Body of pancreas (tissue), 4 donors: Measurements from ENCODE around the gene ARAP2. TPM values are rescaled to one million over a fixed set of nuclear protein-coding genes. Genes with fewer than 3 reads are reported as not detected.
A peak's percentile ranks its signal among the peaks of the same experiment; 100 is the strongest.

ENCODE experiments used
- ATAC-seq: fragments of 150-250 bp; one replicate; pipeline ENCODE4 v1.9.1; 2016
- DNase-seq, 4 donors: peaks; one replicate each; pipeline ENCODE4 v3.0.0-alpha.2; 2019
- H3K27ac ChIP-seq, 4 donors: fragments of 200-600 bp; sonication (generic); 1 replicate in 3 of 4; 2 replicates in 1 of 4; pipeline versions ENCODE4 v1.5.1 to v1.6.1; 2016 to 2019; ENCODE audit warnings: mild to moderate bottlenecking in 1 of 4, mixed read lengths in 1 of 4, moderate library complexity in 1 of 4
- H3K27me3 ChIP-seq, 2 donors: fragments of 200-600 bp; sonication (generic); one replicate each; pipeline ENCODE4 v1.6.0; 2016; ENCODE audit warnings: mild to moderate bottlenecking in 1 of 2
- H3K36me3 ChIP-seq, 2 donors: fragments of 200-600 bp; sonication (generic); replicated peaks in 1 of 2; 2 replicates each; pipeline ENCODE4 v1.5.1; 2016; ENCODE audit warnings: low read depth in 2 of 2; ENCODE audit not compliant: insufficient read depth in 1 of 2
- H3K4me1 ChIP-seq: fragments of 200-600 bp; sonication (generic); one replicate; pipeline ENCODE4 v1.6.0; 2016
- H3K4me3 ChIP-seq, 2 donors: fragments of 200-600 bp; sonication (generic); 1 replicate in 1 of 2; 2 replicates in 1 of 2; pipeline ENCODE4 v1.5.1; 2016 to 2019
- H3K9me3 ChIP-seq, 3 donors: fragments of 200-600 bp; sonication (generic); 1 replicate in 2 of 3; 2 replicates in 1 of 3; pipeline ENCODE4 v1.5.1; 2016
- CTCF ChIP-seq, 7 experiments: fragments of 450-650 bp in 4 of 7; fragments of 200-600 bp in 3 of 7; sonication (generic) in 3 of 7; IDR thresholded peaks; one replicate each; pipeline ENCODE4 v1.5.1; 2016 to 2019; ENCODE audit warnings: antibody characterized with exemption in 7 of 7
- POLR2A ChIP-seq, 3 donors: fragments of 450-650 bp; IDR thresholded peaks; one replicate each; pipeline ENCODE4 v1.6.1; 2016; ENCODE audit warnings: antibody characterized with exemption in 3 of 3, mild to moderate bottlenecking in 2 of 3
- WGBS, 2 donors: methylation state at CpG; one replicate each; pipeline ENCODE4 v1.1.5; 2017; 5-methylcytosine and 5-hydroxymethylcytosine counted together
- intact Hi-C: fragments of 100-400 bp; cut with DNase I; formaldehyde crosslinking; loops from one replicate; pipeline ENCODE4 v1.15.1; 2023
- total RNA-seq, 2 donors: library from RNA; depleted of rRNA; stranded (reverse); fragments of >200 nt; gene quantifications; one replicate each; pipeline ENCODE4 v1.1.0, GENCODE V29; 2016

The ARAP2 gene
- total RNA-seq, 2 donors from 2014 or later, result 12.5 to 14.3 TPM

GRCh38 chr4:36208893-36209473 is 35.3 kb downstream of the ARAP2 start:
- intact Hi-C loops, result no loop called here
- peaks cover 26% of the 10 kb centered on the region for H3K4me1 ChIP-seq
- no peak for TF ChIP-seq CTCF (IDR thresholded peaks at IDR 0.05)
- no peak for TF ChIP-seq POLR2A (IDR thresholded peaks at IDR 0.05)
- H3K9me3 ChIP-seq, result no peaks in the 10 kb centered on the region
- 85 to 90% methylated on average over 4 of the region's 4 CpGs for WGBS, 2 donors
- H3K4me3 ChIP-seq, result no peak overlapping the region
- no peak overlapping the region for H3K27ac ChIP-seq
- peaks cover 0 to 5% of the 10 kb centered on the region in 2 donors for H3K36me3 ChIP-seq
- DNase-seq (no peak), ATAC-seq (no peak)
- no peaks in the 10 kb centered on the region for H3K27me3 ChIP-seq

- TF ChIP-seq POLR2A (IDR thresholded peaks at IDR 0.05), result no peak
- no peak for TF ChIP-seq CTCF (IDR thresholded peaks at IDR 0.05)
- intact Hi-C loops, result no loop called here
- ATAC-seq (no peak), DNase-seq (no peak)
- H3K27me3 ChIP-seq, result no peaks in the 10 kb centered on the region
- H3K4me3 ChIP-seq, result no peak overlapping the region
- peaks cover 0 to 5% of the 10 kb centered on the region in 2 donors for H3K36me3 ChIP-seq
- H3K4me1 ChIP-seq, result peaks cover 26% of the 10 kb centered on the region
- no peaks in the 10 kb centered on the region for H3K9me3 ChIP-seq
- peak overlapping the region in 1 of 4 donors; percentile 26 for H3K27ac ChIP-seq
- WGBS, 2 donors, result 58 to 70% methylated on average over 9 of the region's 9 CpGs
These were observed 36.3 kb downstream of the ARAP2 start for GRCh38 chr4:36207831-36208520.

- DNase-seq (no peak), ATAC-seq (no peak)
- intact Hi-C loops, result no loop called here
- Histone ChIP-seq H3K27ac (no peak overlapping the region), H3K27me3 (no peaks in the 10 kb centered on the region), H3K9me3 (no peaks in the 10 kb centered on the region), H3K4me1 (peaks cover 26% of the 10 kb centered on the region), H3K4me3 (no peak overlapping the region), H3K36me3 (peaks cover 0 to 5% of the 10 kb centered on the region in 2 donors)
- TF ChIP-seq CTCF (IDR thresholded peaks at IDR 0.05) (no peak), POLR2A (IDR thresholded peaks at IDR 0.05) (no peak)
- 21 to 25% methylated on average over 1 of the region's 1 CpG for WGBS, 2 donors
These were observed 36.9 kb downstream of the ARAP2 start for GRCh38 chr4:36207367-36207766.

- Histone ChIP-seq H3K4me3 (no peak overlapping the region), H3K9me3 (no peaks in the 10 kb centered on the region), H3K4me1 (peaks cover 26% of the 10 kb centered on the region), H3K27me3 (no peaks in the 10 kb centered on the region), H3K36me3 (peaks cover 0 to 5% of the 10 kb centered on the region in 2 donors), H3K27ac (peak overlapping the region in 2 of 4 donors; percentile 18 to 44)
- no peak for DNase-seq
- 88 to 94% methylated on average over 3 of the region's 3 CpGs for WGBS, 2 donors
- intact Hi-C loops, result no loop called here
- TF ChIP-seq POLR2A (IDR thresholded peaks at IDR 0.05) (no peak), CTCF (IDR thresholded peaks at IDR 0.05) (no peak)
- ATAC-seq, result no peak
These were observed 37.6 kb downstream of the ARAP2 start for GRCh38 chr4:36206603-36207311.
